ENCODE measurements around the gene MMP7. TPM values are rescaled to one million over a fixed set of nuclear protein-coding genes. Genes with fewer than 3 reads are reported as not detected.
"Not testable (repeated sequence)": the region's sequence is repeated elsewhere in the genome, so short reads cannot be mapped to it uniquely, and the experiment has no call there.

Gene MMP7
- total and polyA plus RNA-seq, 2 donors: 10.2 to 18.9 TPM

- H3K36me3 ChIP-seq (ENCODE audit: insufficient read depth): no peaks in the 10 kb centered on the region
- 65% methylated on average over 2 of the region's 2 CpGs for WGBS
Observed at GRCh38 chr11:102523189-102523570, 7.4 kb downstream of the MMP7 start.

DNA sequence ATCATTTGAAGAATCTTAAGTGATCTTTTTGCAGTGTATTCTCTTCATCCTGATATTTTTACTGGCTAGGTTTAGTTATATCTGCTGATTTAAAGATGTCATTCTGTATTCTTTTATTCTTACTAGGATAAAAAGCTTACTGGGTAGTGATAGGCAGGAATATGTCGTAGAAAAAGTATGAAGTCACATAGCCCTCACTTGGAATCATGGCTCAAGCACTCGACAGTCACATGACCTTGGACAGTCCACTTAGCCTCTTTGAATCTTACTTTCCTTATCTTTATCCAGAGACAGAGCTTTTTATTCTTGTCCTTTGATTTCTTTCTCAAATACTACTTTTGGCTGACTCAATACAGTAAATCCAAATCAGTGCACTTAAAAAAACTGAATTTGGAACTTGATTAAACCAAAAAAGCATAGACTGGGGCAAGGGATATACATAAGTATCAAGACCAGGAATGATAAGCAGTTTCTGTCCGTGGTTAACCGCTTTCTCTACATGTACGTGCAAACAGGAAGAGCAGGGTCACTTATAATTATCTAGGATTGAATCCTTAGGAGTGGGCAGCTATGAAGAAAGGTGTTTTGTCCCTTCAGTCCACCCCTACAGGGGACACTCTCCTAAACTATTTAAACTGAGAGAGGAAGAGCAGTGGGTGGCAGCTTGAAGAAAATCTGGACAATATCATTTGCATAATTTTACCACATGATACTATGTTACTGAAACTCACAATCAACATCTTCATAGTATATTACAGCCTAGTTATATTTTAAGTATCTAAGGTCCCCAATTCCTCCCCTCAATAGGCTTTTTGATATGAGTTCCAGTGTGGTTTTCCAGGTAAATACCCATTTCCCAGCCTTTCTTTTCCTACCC is 8.0 kb downstream of the MMP7 start:
- Histone ChIP-seq H3K4me3 (ENCODE audit: low read depth, low read length) (no peak overlapping the region), H3K27ac (ENCODE audit: low read depth) (no peak overlapping the region), H3K36me3 (ENCODE audit: insufficient read depth) (no peaks in the 10 kb centered on the region), H3K4me1 (ENCODE audit: insufficient read depth) (no peaks in the 10 kb centered on the region)
- WGBS: 47% methylated on average over 5 of the region's 5 CpGs
- DNase-seq (ENCODE audit: extremely low spot score): no peak

More at GRCh38 chr11:102523189-102523570, 7.4 kb downstream of the MMP7 start:
- H3K4me3 ChIP-seq (ENCODE audit: low read depth, low read length): no peak overlapping the region
- DNase-seq (ENCODE audit: extremely low spot score): no peak
- H3K27ac ChIP-seq (ENCODE audit: low read depth): no peak overlapping the region
- no peaks in the 10 kb centered on the region for H3K4me1 ChIP-seq (ENCODE audit: insufficient read depth)

DNA sequence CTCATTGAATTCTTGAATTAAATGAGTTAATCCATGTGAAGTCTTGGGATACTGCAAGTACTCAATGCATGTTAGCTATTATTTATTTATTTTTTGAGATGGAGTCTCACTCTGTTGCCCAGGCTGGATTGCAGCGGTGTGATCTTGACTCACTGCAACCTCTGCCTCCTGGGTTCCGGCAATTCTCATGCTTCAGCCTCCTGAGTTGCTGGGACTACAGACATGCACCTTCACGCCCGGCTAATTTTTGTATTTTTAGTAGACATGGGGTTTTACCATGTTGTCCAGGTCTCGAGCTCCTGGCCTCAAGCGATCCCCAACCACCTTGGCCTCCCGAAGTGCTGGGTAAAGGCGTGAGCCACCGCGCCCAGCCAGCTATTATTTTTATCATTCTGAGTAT is 9.4 kb downstream of the MMP7 start:
- Histone ChIP-seq H3K4me3 (ENCODE audit: low read depth, low read length) (no peak overlapping the region), H3K4me1 (ENCODE audit: insufficient read depth) (no peaks in the 10 kb centered on the region), H3K36me3 (ENCODE audit: insufficient read depth) (no peaks in the 10 kb centered on the region), H3K27ac (ENCODE audit: low read depth) (no peak overlapping the region)
- WGBS: 99% methylated on average over 10 of the region's 10 CpGs
- no peak for DNase-seq (ENCODE audit: extremely low spot score)

DNA sequence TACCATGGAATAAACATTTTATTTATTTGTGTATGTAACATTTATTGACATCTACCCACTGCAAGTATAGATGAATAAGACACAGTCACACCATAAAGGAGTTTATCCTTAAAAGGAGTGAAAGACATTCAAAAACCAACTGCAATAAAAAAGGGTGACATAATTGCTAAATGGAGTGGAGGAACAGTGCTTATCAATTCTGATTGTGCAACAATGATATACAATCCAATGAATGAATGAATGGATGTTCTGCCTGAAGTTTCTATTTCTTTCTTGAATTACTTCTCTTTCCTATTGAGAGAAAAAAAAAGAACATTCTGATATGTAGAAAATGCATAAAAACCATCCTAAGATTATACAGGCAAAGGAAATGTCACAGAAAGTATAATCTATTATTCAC is 10.0 kb downstream of the MMP7 start:
- DNase-seq (ENCODE audit: extremely low spot score): no peak
- Histone ChIP-seq H3K4me3 (ENCODE audit: low read depth, low read length) (no peak overlapping the region), H3K27ac (ENCODE audit: low read depth) (no peak overlapping the region), H3K4me1 (ENCODE audit: insufficient read depth) (no peaks in the 10 kb centered on the region), H3K36me3 (ENCODE audit: insufficient read depth) (no peaks in the 10 kb centered on the region)

GRCh38 chr11:102518296-102519094 is 12.1 kb downstream of the MMP7 start:
- Histone ChIP-seq H3K4me3 (ENCODE audit: low read depth, low read length) (no peak overlapping the region), H3K27ac (ENCODE audit: low read depth) (no peak overlapping the region), H3K36me3 (ENCODE audit: insufficient read depth) (no peaks in the 10 kb centered on the region), H3K4me1 (ENCODE audit: insufficient read depth) (no peaks in the 10 kb centered on the region)
- DNase-seq (ENCODE audit: extremely low spot score): no peak
- WGBS: 92% methylated on average over 3 of the region's 3 CpGs

GRCh38 chr11:102517670-102518069 is 12.9 kb downstream of the MMP7 start:
- H3K4me3 ChIP-seq (ENCODE audit: low read depth, low read length): no peak overlapping the region
- no peak overlapping the region for H3K27ac ChIP-seq (ENCODE audit: low read depth)
- no peaks in the 10 kb centered on the region for H3K36me3 ChIP-seq (ENCODE audit: insufficient read depth)
- 91% methylated on average over 3 of the region's 3 CpGs for WGBS
- no peak for DNase-seq (ENCODE audit: extremely low spot score)
- no peaks in the 10 kb centered on the region for H3K4me1 ChIP-seq (ENCODE audit: insufficient read depth)

GRCh38 chr11:102516179-102516578 is 14.4 kb downstream of the MMP7 start:
- H3K4me3 ChIP-seq (ENCODE audit: low read depth, low read length): no peak overlapping the region
- H3K4me1 ChIP-seq (ENCODE audit: insufficient read depth): no peaks in the 10 kb centered on the region
- no peak overlapping the region for H3K27ac ChIP-seq (ENCODE audit: low read depth)
- WGBS: 87% methylated on average over 4 of the region's 4 CpGs
- no peak for DNase-seq (ENCODE audit: extremely low spot score)
- no peaks in the 10 kb centered on the region for H3K36me3 ChIP-seq (ENCODE audit: insufficient read depth)

GRCh38 chr11:102513869-102514268 is 16.7 kb downstream of the MMP7 start:
- Histone ChIP-seq H3K4me1 (ENCODE audit: insufficient read depth) (no peaks in the 10 kb centered on the region), H3K27ac (ENCODE audit: low read depth) (no peak overlapping the region), H3K36me3 (ENCODE audit: insufficient read depth) (no peaks in the 10 kb centered on the region), H3K4me3 (ENCODE audit: low read depth, low read length) (no peak overlapping the region)
- no peak for DNase-seq (ENCODE audit: extremely low spot score)
- WGBS: 18% methylated on average over 3 of the region's 3 CpGs

GRCh38 chr11:102510439-102511135 is 20.0 kb downstream of the MMP7 start:
- DNase-seq (ENCODE audit: extremely low spot score): no peak
- Histone ChIP-seq H3K4me3 (ENCODE audit: low read depth, low read length) (no peak overlapping the region), H3K36me3 (ENCODE audit: insufficient read depth) (no peaks in the 10 kb centered on the region), H3K4me1 (ENCODE audit: insufficient read depth) (no peaks in the 10 kb centered on the region), H3K27ac (ENCODE audit: low read depth) (no peak overlapping the region)
- WGBS: 86% methylated on average over 5 of the region's 5 CpGs

DNA sequence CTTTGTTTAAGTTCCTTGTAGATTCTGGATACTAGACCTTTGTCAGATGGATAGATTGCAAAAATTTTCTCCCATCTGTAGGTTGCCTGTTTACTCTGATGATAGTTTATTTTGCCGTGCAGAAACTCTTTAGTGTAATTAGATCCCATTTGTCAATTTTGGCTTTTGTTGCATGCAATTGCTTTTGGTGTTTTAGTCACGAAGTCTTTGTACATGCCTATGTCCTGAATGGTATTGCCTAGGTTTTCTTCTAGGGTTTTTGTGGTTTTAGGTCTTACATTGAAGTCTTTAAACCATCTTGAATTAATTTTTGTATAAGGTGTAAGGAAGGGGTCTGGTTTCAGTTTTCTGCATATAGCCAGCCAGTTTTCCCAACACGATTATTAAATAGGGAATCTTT is 27.7 kb downstream of the MMP7 start:
- H3K4me3 ChIP-seq (ENCODE audit: low read depth, low read length); H3K27ac ChIP-seq (ENCODE audit: low read depth); H3K4me1 ChIP-seq (ENCODE audit: insufficient read depth); DNase-seq (ENCODE audit: extremely low spot score); H3K36me3 ChIP-seq (ENCODE audit: insufficient read depth): not testable (repeated sequence)
- WGBS: 92% methylated on average over 3 of the region's 3 CpGs

DNA sequence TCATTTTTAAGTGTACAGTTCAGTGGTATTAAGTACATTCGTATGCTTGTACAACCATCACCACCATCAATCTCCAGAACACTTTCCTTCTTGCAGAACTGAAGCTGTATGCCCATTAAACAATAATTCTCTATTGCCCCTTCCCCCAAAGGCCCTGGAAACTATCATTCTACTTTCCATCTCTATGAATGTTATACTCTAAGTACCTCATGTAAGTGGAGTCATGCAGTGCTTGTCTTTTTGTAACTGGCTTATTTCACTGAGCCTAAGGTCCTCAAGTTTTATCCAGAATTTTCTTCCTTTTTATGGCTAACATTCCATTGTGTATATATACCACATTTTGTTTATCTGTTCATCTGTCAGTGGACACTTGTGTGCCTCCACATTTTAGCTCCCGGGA is 29.7 kb downstream of the MMP7 start:
- Histone ChIP-seq H3K4me3 (ENCODE audit: low read depth, low read length) (no peak overlapping the region), H3K4me1 (ENCODE audit: insufficient read depth) (no peaks in the 10 kb centered on the region), H3K36me3 (ENCODE audit: insufficient read depth) (no peaks in the 10 kb centered on the region), H3K27ac (ENCODE audit: low read depth) (no peak overlapping the region)
- DNase-seq (ENCODE audit: extremely low spot score): no peak
- 69% methylated on average over 2 of the region's 2 CpGs for WGBS

DNA sequence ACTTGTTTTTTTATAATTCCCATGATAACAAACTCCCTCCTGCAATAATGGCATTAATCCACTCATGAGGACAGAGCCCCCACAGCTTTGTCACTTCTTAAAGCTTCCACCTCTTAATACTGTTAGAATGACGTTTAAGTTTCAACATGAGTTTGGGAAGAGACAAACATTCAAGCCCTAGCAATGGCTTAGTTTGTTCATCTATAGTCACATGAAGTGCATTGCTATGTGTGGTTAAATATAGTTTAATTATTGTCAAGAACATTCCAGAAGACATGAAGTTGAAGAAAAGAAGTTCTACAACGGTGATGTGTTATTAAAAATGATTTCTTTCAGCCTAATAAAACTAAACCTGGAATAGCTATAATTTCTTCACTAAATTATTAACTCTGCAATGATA is 30.6 kb downstream of the MMP7 start:
- WGBS: 28% methylated on average over 2 of the region's 2 CpGs
- DNase-seq (ENCODE audit: extremely low spot score): no peak
- no peak overlapping the region for H3K4me3 ChIP-seq (ENCODE audit: low read depth, low read length)
- H3K36me3 ChIP-seq (ENCODE audit: insufficient read depth): no peaks in the 10 kb centered on the region
- no peaks in the 10 kb centered on the region for H3K4me1 ChIP-seq (ENCODE audit: insufficient read depth)
- H3K27ac ChIP-seq (ENCODE audit: low read depth): no peak overlapping the region

DNA sequence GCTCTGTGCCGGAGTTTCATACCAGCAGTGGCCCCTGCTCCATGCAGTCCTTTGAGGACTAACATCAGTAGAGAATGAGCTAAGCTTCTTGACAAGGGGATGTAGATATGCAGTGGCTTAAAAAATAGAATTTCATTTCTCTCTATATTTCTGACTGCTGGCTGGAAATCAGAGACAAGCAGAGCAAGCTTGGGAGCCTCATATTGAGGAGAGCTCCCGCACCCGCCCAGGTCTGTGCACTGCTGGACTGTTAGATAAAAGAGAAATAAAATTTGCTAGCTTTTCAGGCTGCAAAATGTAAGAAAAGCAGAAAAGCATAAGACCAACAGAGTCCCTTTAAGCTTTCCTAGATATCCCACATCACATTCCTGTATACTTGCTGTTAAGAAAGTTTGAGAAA is 31.4 kb downstream of the MMP7 start:
- H3K36me3 ChIP-seq (ENCODE audit: insufficient read depth): no peaks in the 10 kb centered on the region
- H3K4me1 ChIP-seq (ENCODE audit: insufficient read depth): no peaks in the 10 kb centered on the region
- H3K27ac ChIP-seq (ENCODE audit: low read depth): no peak overlapping the region
- no peak overlapping the region for H3K4me3 ChIP-seq (ENCODE audit: low read depth, low read length)
- no peak for DNase-seq (ENCODE audit: extremely low spot score)
- WGBS: 88% methylated on average over 3 of the region's 3 CpGs

- H3K36me3 ChIP-seq (ENCODE audit: insufficient read depth): no peaks in the 10 kb centered on the region
- no peak overlapping the region for H3K4me3 ChIP-seq (ENCODE audit: low read depth, low read length)
- no peaks in the 10 kb centered on the region for H3K4me1 ChIP-seq (ENCODE audit: insufficient read depth)
- H3K27ac ChIP-seq (ENCODE audit: low read depth): no peak overlapping the region
- 72% methylated on average over 4 of the region's 4 CpGs for WGBS
- DNase-seq (ENCODE audit: extremely low spot score): no peak
Observed at GRCh38 chr11:102497061-102497460, 33.5 kb downstream of the MMP7 start.

All from urinary bladder (tissue), 4 donors.